ENCODE measurements around the gene KCTD19.

GRCh38 chr16:67329901-67330300 is 3.4 kb upstream of the KCTD19 start:
- TF ChIP-seq YY1 (IDR thresholded peaks at IDR 0.05; ENCODE audit: insufficient read depth, insufficient read length) (no peak), ZNF274 (IDR thresholded peaks at IDR 0.05; ENCODE audit: low read depth, low read length) (no peak), SUZ12 (IDR thresholded peaks at IDR 0.05; ENCODE audit: extremely low read depth, insufficient read depth, insufficient read length) (no peak)
